DOHH2 (cell line): ENCODE data around the gene CCDC170.

Experiments
- EZH2phosphoT487 ChIP-seq: fragments of 200-600 bp; sonication (generic); IDR thresholded peaks from 2 replicates; pipeline ENCODE4 v1.6.1; 2017; ENCODE audit warnings: borderline replicate concordance, mild to moderate bottlenecking, antibody characterized with exemption, low read length, moderate library complexity, mixed read lengths
- TF ChIP-seq, protein P1 (sequence below): fragments of 200-600 bp; sonication (generic); IDR thresholded peaks from one replicate; pipeline ENCODE4 v1.5.1; 2014; ENCODE audit warnings: antibody characterized with exemption, mild to moderate bottlenecking, low read depth, low read length; ENCODE audit not compliant: poor library complexity, severe bottlenecking

DNA sequence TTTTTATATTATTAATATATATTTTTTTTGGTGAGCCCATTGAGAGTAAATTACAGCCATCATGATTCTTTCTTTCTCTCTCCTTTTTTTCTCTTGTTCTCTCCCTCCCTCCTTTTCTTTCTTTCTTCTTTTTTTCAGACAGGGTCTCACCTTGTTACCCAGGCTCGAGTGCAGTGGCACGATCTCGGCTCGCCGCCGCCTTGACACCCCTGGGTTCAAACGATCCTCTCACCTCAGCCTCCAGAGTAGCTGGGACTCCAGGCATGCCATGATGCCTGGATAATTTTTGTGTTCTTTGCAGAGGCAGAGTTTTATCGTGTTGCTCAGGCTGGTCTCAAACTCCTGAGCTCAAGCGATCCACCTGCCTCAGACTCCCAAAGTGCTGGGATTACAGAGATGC lies 1.6 kb downstream of the CCDC170 start:
- TF ChIP-seq, protein P1, sequence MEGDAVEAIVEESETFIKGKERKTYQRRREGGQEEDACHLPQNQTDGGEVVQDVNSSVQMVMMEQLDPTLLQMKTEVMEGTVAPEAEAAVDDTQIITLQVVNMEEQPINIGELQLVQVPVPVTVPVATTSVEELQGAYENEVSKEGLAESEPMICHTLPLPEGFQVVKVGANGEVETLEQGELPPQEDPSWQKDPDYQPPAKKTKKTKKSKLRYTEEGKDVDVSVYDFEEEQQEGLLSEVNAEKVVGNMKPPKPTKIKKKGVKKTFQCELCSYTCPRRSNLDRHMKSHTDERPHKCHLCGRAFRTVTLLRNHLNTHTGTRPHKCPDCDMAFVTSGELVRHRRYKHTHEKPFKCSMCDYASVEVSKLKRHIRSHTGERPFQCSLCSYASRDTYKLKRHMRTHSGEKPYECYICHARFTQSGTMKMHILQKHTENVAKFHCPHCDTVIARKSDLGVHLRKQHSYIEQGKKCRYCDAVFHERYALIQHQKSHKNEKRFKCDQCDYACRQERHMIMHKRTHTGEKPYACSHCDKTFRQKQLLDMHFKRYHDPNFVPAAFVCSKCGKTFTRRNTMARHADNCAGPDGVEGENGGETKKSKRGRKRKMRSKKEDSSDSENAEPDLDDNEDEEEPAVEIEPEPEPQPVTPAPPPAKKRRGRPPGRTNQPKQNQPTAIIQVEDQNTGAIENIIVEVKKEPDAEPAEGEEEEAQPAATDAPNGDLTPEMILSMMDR: no peak
- no peak for TF ChIP-seq EZH2phosphoT487
